Spleen (tissue), 7 donors: ENCODE results near the gene HRK.

Experiments used
- CTCF ChIP-seq, 11 experiments: fragments of 200-600 bp in 7 of 11; fragments of 450-650 bp in 4 of 11; sonication (generic) in 4 of 11; IDR thresholded peaks in 8 of 11; conservative IDR thresholded peaks in 3 of 11; 1 replicate in 7 of 11; 2 replicates in 4 of 11; pipeline versions ENCODE4 v1.4.0 to v1.8.0; 2016 to 2021; ENCODE audit warnings: antibody characterized with exemption in 11 of 11, inconsistent platforms in 4 of 11, mild to moderate bottlenecking in 1 of 11
- POLR2AphosphoS5 ChIP-seq, 3 donors: sonication (generic); formaldehyde crosslinking; IDR thresholded peaks; one replicate each; pipeline ENCODE4 v1.5.1; 2017; ENCODE audit warnings: antibody characterized with exemption in 3 of 3
- donor health status: DM: no; HTN: no; CAD: no; lungs with moderate emphysema.
- donor health status: DM: no; HTN: no; CAD: no.
- donor health status: DM: no; HTN: no; CAD: no.

- TF ChIP-seq CTCF (IDR thresholded peaks at IDR 0.05 in 8 of 11, conservative IDR thresholded peaks at IDR 0.05 in 3 of 11) (no peak), POLR2AphosphoS5 (IDR thresholded peaks at IDR 0.05) (no peak)
Observed at GRCh38 chr12:116835484-116835883, 45.8 kb downstream of the HRK start.
